ENCODE results near the gene ABHD14A.

GRCh38 chr3:51966922-51967383 lies 7.9 kb upstream of the ABHD14A start:
- TF ChIP-seq CTCF (conservative IDR thresholded peaks at IDR 0.05; ENCODE audit: low read length) = no peak
- TF ChIP-seq EZH2phosphoT487 (IDR thresholded peaks at IDR 0.05; ENCODE audit: borderline replicate concordance, low read depth, low read length) = no peak

Data from OCI-LY7 (cell line).